Measurements from ENCODE around the gene ARGLU1.

The ARGLU1 gene

GRCh38 chr13:106586648-106587166 lies 18.8 kb upstream of the ARGLU1 start:
- DNase-seq (ENCODE audit: low read depth), result no peak

GRCh38 chr13:106581225-106581624 lies 13.3 kb upstream of the ARGLU1 start:
- DNase-seq (ENCODE audit: low read depth), result no peak

GRCh38 chr13:106575896-106576295 lies 8.0 kb upstream of the ARGLU1 start:
- DNase-seq (ENCODE audit: low read depth), result no peak

- no peak for DNase-seq (ENCODE audit: low read depth)
Observed at GRCh38 chr13:106573868-106574267, 5.9 kb upstream of the ARGLU1 start.

GRCh38 chr13:106573284-106573846 lies 5.4 kb upstream of the ARGLU1 start:
- DNase-seq (ENCODE audit: low read depth), result no peak

- DNase-seq (ENCODE audit: low read depth), result peak; percentile 43
Observed at GRCh38 chr13:106570299-106570852, 2.4 kb upstream of the ARGLU1 start.

GRCh38 chr13:106569233-106570095 lies 1.5 kb upstream of the ARGLU1 start:
- no peak for DNase-seq (ENCODE audit: low read depth)

GRCh38 chr13:106568299-106569003 lies 514 bp upstream of the ARGLU1 start:
- no peak for DNase-seq (ENCODE audit: low read depth)

GRCh38 chr13:106566641-106567473 lies 1.1 kb downstream of the ARGLU1 start:
- DNase-seq (ENCODE audit: low read depth), result no peak

- no peak for DNase-seq (ENCODE audit: low read depth)
Observed at GRCh38 chr13:106565127-106565775, 2.7 kb downstream of the ARGLU1 start.

GRCh38 chr13:106562301-106562700 lies 5.6 kb downstream of the ARGLU1 start:
- DNase-seq (ENCODE audit: low read depth), result no peak

- no peak for DNase-seq (ENCODE audit: low read depth)
Observed at GRCh38 chr13:106561551-106562170, 6.3 kb downstream of the ARGLU1 start.

GRCh38 chr13:106560821-106561220 lies 7.1 kb downstream of the ARGLU1 start:
- DNase-seq (ENCODE audit: low read depth), result no peak

GRCh38 chr13:106558527-106558926 lies 9.4 kb downstream of the ARGLU1 start:
- no peak for DNase-seq (ENCODE audit: low read depth)

GRCh38 chr13:106555631-106556328 lies 12.2 kb downstream of the ARGLU1 start:
- no peak for DNase-seq (ENCODE audit: low read depth)

GRCh38 chr13:106551751-106552150 lies 16.2 kb downstream of the ARGLU1 start:
- DNase-seq (ENCODE audit: low read depth), result no peak

- no peak for DNase-seq (ENCODE audit: low read depth)
Observed at GRCh38 chr13:106551350-106551749, 16.6 kb downstream of the ARGLU1 start.

- no peak for DNase-seq (ENCODE audit: low read depth)
Observed at GRCh38 chr13:106550570-106551135, 17.3 kb downstream of the ARGLU1 start.

GRCh38 chr13:106548064-106548696 lies 19.8 kb downstream of the ARGLU1 start:
- DNase-seq (ENCODE audit: low read depth), result no peak

All from stimulated activated CD8-positive, alpha-beta memory T cell treated with anti-CD3 and anti-CD28 coated beads, Interleukin-15, amount 100 ng/mL, for 1 hour (primary cell).